ENCODE measurements around the gene HDAC4. TPM values are rescaled to one million over a fixed set of nuclear protein-coding genes. Genes with fewer than 3 reads are reported as not detected.

Gene HDAC4
- total RNA-seq, 1 experiment from 2014 or later = 47.6 TPM

- no peaks in the 10 kb centered on the region for H3K79me2 ChIP-seq (ENCODE audit: insufficient read depth, low read length)
- ChIA-PET CTCF (no interaction called here), RAD21 (ENCODE audit: low non-redundant PET in 1 of 2, low total read pairs in 2 of 2, uncharacterized antibody in 2 of 2, unreplicated experiment in 2 of 2) (no interaction called here), POLR2A (no interaction called here)
- intact Hi-C loops (cut with micrococcal nuclease) = no loop called here
- DNase-seq (ENCODE audit: low read depth, low spot score) = no peak
- H3K9ac ChIP-seq (ENCODE audit: low read length) = no peak overlapping the region
- ATAC-seq = no peak
- no peaks in the 10 kb centered on the region for H3K27me3 ChIP-seq (ENCODE audit: insufficient read depth, low read length)
- H3K27ac ChIP-seq (ENCODE audit: low read depth, low read length) = no peak overlapping the region
- no peaks in the 10 kb centered on the region for H3K9me2 ChIP-seq (ENCODE audit: insufficient read depth)
- no peak overlapping the region for H3K4me3 ChIP-seq (replicated peaks in 1 of 2; ENCODE audit: low read depth in 1 of 2, low read length in 2 of 2)
- no peaks in the 10 kb centered on the region for H3K9me3 ChIP-seq (ENCODE audit: control insufficient read depth in 1 of 2, insufficient read depth in 1 of 2, low read depth in 1 of 2, low read length in 2 of 2)
- H4K20me1 ChIP-seq (ENCODE audit: insufficient read depth) = no peaks in the 10 kb centered on the region
- TF ChIP-seq ATF3 (IDR thresholded peaks at IDR 0.05) (no peak), SIN3A (IDR thresholded peaks at IDR 0.05; ENCODE audit: low read depth) (no peak), SRF (IDR thresholded peaks at IDR 0.05; ENCODE audit: low read depth) (no peak), POLR2AphosphoS5 (IDR thresholded peaks at IDR 0.05; ENCODE audit: low read depth, low read length) (no peak), EZH2phosphoT487 (IDR thresholded peaks at IDR 0.05; ENCODE audit: borderline replicate concordance) (no peak), FOSL1 (IDR thresholded peaks at IDR 0.05; ENCODE audit: low read depth) (no peak), CBX3 (IDR thresholded peaks at IDR 0.05; ENCODE audit: low read depth) (no peak)
- no peak overlapping the region for H3K4me2 ChIP-seq (ENCODE audit: low read length)
- H3K4me1 ChIP-seq (ENCODE audit: control insufficient read depth in 1 of 2, insufficient read depth in 2 of 2, low read length in 2 of 2) = no peaks in the 10 kb centered on the region
- no TSS peak for BruUV-seq (replicated peaks)
- H3K36me3 ChIP-seq (ENCODE audit: control insufficient read depth in 1 of 2, insufficient read depth in 2 of 2, low read length in 2 of 2) = peaks cover 2 to 4% of the 10 kb centered on the region in 2 experiments; a peak in 2 of 4 replicates
- H2AFZ ChIP-seq (ENCODE audit: low read depth, low read length, poor library complexity, severe bottlenecking) = no peak overlapping the region
Measured at GRCh38 chr2:239132786-239133185, 268.0 kb downstream of the HDAC4 start.

DNA sequence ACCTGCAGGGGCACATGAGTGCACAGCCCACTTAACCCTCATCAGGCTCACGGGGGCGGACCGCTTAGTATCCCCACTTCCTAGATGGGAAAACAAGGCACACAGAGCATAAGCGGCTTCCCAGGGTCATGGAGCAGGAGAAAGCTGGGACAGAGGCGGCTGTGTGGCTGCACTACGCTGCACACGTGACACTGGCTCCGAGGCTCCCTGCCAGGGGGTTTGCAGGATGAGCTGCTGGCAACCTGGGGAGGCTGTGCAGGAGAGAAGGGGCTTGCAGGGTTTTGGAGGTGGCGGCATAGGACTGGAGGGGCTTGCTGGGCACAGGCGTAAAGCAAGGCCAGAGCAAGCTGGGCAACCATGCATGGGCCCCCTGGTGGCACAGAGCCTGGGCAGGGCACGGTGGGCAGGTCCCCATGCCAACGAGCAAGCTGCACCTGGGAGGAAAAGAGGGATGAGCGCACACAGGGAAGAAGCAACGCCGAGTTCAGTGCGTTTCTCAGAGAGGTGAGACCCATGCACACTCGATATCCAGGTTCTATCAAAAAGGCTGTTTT, 268.6 kb downstream of the HDAC4 start:
- H3K4me2 ChIP-seq (ENCODE audit: low read length) = no peak overlapping the region
- RAD21 ChIA-PET (ENCODE audit: low non-redundant PET in 1 of 2, low total read pairs in 2 of 2, uncharacterized antibody in 2 of 2, unreplicated experiment in 2 of 2) = no interaction called here
- ATAC-seq (no peak), DNase-seq (ENCODE audit: low read depth, low spot score) (no peak)
- H2AFZ ChIP-seq (ENCODE audit: low read depth, low read length, poor library complexity, severe bottlenecking) = no peak overlapping the region
- intact Hi-C loops (cut with micrococcal nuclease) = no loop called here
- H4K20me1 ChIP-seq (ENCODE audit: insufficient read depth) = no peaks in the 10 kb centered on the region
- H3K9me2 ChIP-seq (ENCODE audit: insufficient read depth) = no peaks in the 10 kb centered on the region
- CTCF ChIA-PET = no interaction called here
- H3K27ac ChIP-seq (ENCODE audit: low read depth, low read length) = no peak overlapping the region
- H3K4me1 ChIP-seq (ENCODE audit: control insufficient read depth in 1 of 2, insufficient read depth in 2 of 2, low read length in 2 of 2) = no peaks in the 10 kb centered on the region
- BruUV-seq (replicated peaks) = no TSS peak
- POLR2A ChIA-PET = no interaction called here
- peaks cover 2 to 4% of the 10 kb centered on the region in 2 experiments; a peak in 2 of 4 replicates for H3K36me3 ChIP-seq (ENCODE audit: control insufficient read depth in 1 of 2, insufficient read depth in 2 of 2, low read length in 2 of 2)
- no peaks in the 10 kb centered on the region for H3K79me2 ChIP-seq (ENCODE audit: insufficient read depth, low read length)
- H3K27me3 ChIP-seq (ENCODE audit: insufficient read depth, low read length) = no peaks in the 10 kb centered on the region
- H3K9ac ChIP-seq (ENCODE audit: low read length) = no peak overlapping the region
- H3K9me3 ChIP-seq (ENCODE audit: control insufficient read depth in 1 of 2, insufficient read depth in 1 of 2, low read depth in 1 of 2, low read length in 2 of 2) = no peaks in the 10 kb centered on the region
- no peak overlapping the region for H3K4me3 ChIP-seq (replicated peaks in 1 of 2; ENCODE audit: low read depth in 1 of 2, low read length in 2 of 2)
- TF ChIP-seq ZNF274 (IDR thresholded peaks at IDR 0.05; ENCODE audit: low read depth, low read length) = no peak
- TF ChIP-seq ATF3 (IDR thresholded peaks at IDR 0.05) = no peak
- no peak for TF ChIP-seq CTCF (IDR thresholded peaks at IDR 0.05 in 2 of 3, conservative IDR thresholded peaks at IDR 0.05 in 1 of 3; ENCODE audit: borderline replicate concordance in 1 of 3, insufficient read depth in 1 of 3, low read depth in 2 of 3, low read length in 2 of 3)
- no peak for TF ChIP-seq YY1 (IDR thresholded peaks at IDR 0.05; ENCODE audit: extremely low read depth, insufficient replicate concordance, low read depth, low read length)
- TF ChIP-seq REST (IDR thresholded peaks at IDR 0.05; ENCODE audit: low read depth) = no peak
- TF ChIP-seq JUND (IDR thresholded peaks at IDR 0.05) = no peak
- TF ChIP-seq ELF1 (IDR thresholded peaks at IDR 0.05; ENCODE audit: borderline replicate concordance, low read depth) = no peak
- no peak for TF ChIP-seq ZFX (IDR thresholded peaks at IDR 0.05)
- TF ChIP-seq CBX3 (IDR thresholded peaks at IDR 0.05; ENCODE audit: low read depth) = no peak
- TF ChIP-seq, protein P1, sequence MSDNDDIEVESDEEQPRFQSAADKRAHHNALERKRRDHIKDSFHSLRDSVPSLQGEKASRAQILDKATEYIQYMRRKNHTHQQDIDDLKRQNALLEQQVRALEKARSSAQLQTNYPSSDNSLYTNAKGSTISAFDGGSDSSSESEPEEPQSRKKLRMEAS (IDR thresholded peaks at IDR 0.05) = no peak
- TF ChIP-seq RAD21 (IDR thresholded peaks at IDR 0.05; ENCODE audit: low read depth) = no peak
